HEK293 (cell line): ENCODE measurements around the gene HOXC10.

Source experiments
- IKZF3 ChIP-seq: fragments of 450-650 bp; IDR thresholded peaks from 2 replicates; pipeline ENCODE4 v1.5.0; 2018; ENCODE audit warnings: missing biosample characterization, mild to moderate bottlenecking, missing genetic modification characterization, moderate library complexity
- OSR2 ChIP-seq: fragments of 450-650 bp; formaldehyde crosslinking; IDR thresholded peaks from 2 replicates; pipeline ENCODE4 v1.5.1; 2016; ENCODE audit warnings: missing biosample characterization, missing genetic modification characterization
- OVOL3 ChIP-seq: fragments of 450-650 bp; formaldehyde crosslinking; IDR thresholded peaks from 2 replicates; pipeline ENCODE4 v1.5.1; 2016; ENCODE audit warnings: missing biosample characterization, missing genetic modification characterization
- SCRT1 ChIP-seq: fragments of 450-650 bp; formaldehyde crosslinking; IDR thresholded peaks from 2 replicates; pipeline ENCODE4 v1.5.1; 2016; ENCODE audit warnings: missing biosample characterization, missing genetic modification characterization, borderline replicate concordance
- ZBTB20 ChIP-seq: fragments of 450-650 bp; formaldehyde crosslinking; IDR thresholded peaks from 2 replicates; pipeline ENCODE4 v1.5.1; 2016; ENCODE audit warnings: missing biosample characterization, missing genetic modification characterization
- ZBTB49 ChIP-seq: fragments of 450-650 bp; formaldehyde crosslinking; IDR thresholded peaks from 2 replicates; pipeline ENCODE4 v1.5.1; 2016; ENCODE audit warnings: missing biosample characterization, missing genetic modification characterization, low read depth
- ZBTB7A ChIP-seq: fragments of 450-650 bp; formaldehyde crosslinking; IDR thresholded peaks from 2 replicates; pipeline ENCODE4 v1.5.1; 2016; ENCODE audit warnings: low read depth, missing biosample characterization, missing genetic modification characterization
- ZFP37 ChIP-seq: fragments of 450-650 bp; formaldehyde crosslinking; IDR thresholded peaks from 2 replicates; pipeline ENCODE4 v1.5.1; 2016; ENCODE audit warnings: missing biosample characterization, missing genetic modification characterization
- ZNF10 ChIP-seq: fragments of 450-650 bp; formaldehyde crosslinking; IDR thresholded peaks from 2 replicates; pipeline ENCODE4 v1.5.1; 2017; ENCODE audit warnings: missing biosample characterization, missing genetic modification characterization
- ZNF146 ChIP-seq: fragments of 450-650 bp; formaldehyde crosslinking; IDR thresholded peaks from 2 replicates; pipeline ENCODE4 v1.5.1; 2016; ENCODE audit warnings: missing biosample characterization, missing genetic modification characterization
- ZNF2 ChIP-seq: fragments of 450-650 bp; formaldehyde crosslinking; IDR thresholded peaks from 2 replicates; pipeline ENCODE4 v1.5.1; 2016; ENCODE audit warnings: missing biosample characterization, missing genetic modification characterization
- ZNF292 ChIP-seq: fragments of 450-650 bp; formaldehyde crosslinking; IDR thresholded peaks from 2 replicates; pipeline ENCODE4 v1.5.1; 2016; ENCODE audit warnings: low read depth, missing biosample characterization, missing genetic modification characterization, borderline replicate concordance
- ZNF416 ChIP-seq: fragments of 450-650 bp; formaldehyde crosslinking; IDR thresholded peaks from 2 replicates; pipeline ENCODE4 v1.5.1; 2016; ENCODE audit warnings: missing biosample characterization, missing genetic modification characterization
- ZNF423 ChIP-seq: fragments of 450-650 bp; formaldehyde crosslinking; IDR thresholded peaks from 2 replicates; pipeline ENCODE4 v1.5.1; 2016; ENCODE audit warnings: missing biosample characterization, missing genetic modification characterization
- ZNF473 ChIP-seq: fragments of 450-650 bp; formaldehyde crosslinking; IDR thresholded peaks from 2 replicates; pipeline ENCODE4 v1.5.1; 2017; ENCODE audit warnings: missing biosample characterization, missing genetic modification characterization
- ZNF529 ChIP-seq: fragments of 450-650 bp; formaldehyde crosslinking; IDR thresholded peaks from 2 replicates; pipeline ENCODE4 v1.5.1; 2017; ENCODE audit warnings: missing genetic modification characterization, missing biosample characterization; ENCODE audit not compliant: insufficient replicate concordance
- ZNF530 ChIP-seq: fragments of 450-650 bp; formaldehyde crosslinking; IDR thresholded peaks from 2 replicates; pipeline ENCODE4 v1.5.1; 2016; ENCODE audit warnings: low read depth, missing biosample characterization, missing genetic modification characterization
- ZNF555 ChIP-seq: fragments of 450-650 bp; formaldehyde crosslinking; conservative IDR thresholded peaks from 2 replicates; pipeline ENCODE4 v1.5.1; 2017; ENCODE audit warnings: missing biosample characterization, mild to moderate bottlenecking, missing genetic modification characterization, inconsistent platforms
- ZNF558 ChIP-seq: fragments of 450-650 bp; formaldehyde crosslinking; IDR thresholded peaks from 2 replicates; pipeline ENCODE4 v1.5.1; 2016; ENCODE audit warnings: missing biosample characterization, missing genetic modification characterization
- ZNF560 ChIP-seq: fragments of 450-650 bp; formaldehyde crosslinking; IDR thresholded peaks from 2 replicates; pipeline ENCODE4 v1.5.1; 2017; ENCODE audit warnings: missing biosample characterization, missing genetic modification characterization, borderline replicate concordance
- ZNF585B ChIP-seq: fragments of 450-650 bp; formaldehyde crosslinking; IDR thresholded peaks from 2 replicates; pipeline ENCODE4 v1.5.1; 2016; ENCODE audit warnings: missing biosample characterization, missing genetic modification characterization
- ZNF624 ChIP-seq: fragments of 450-650 bp; formaldehyde crosslinking; IDR thresholded peaks from 2 replicates; pipeline ENCODE4 v1.5.1; 2017; ENCODE audit warnings: missing biosample characterization, missing genetic modification characterization
- ZNF747 ChIP-seq: fragments of 450-650 bp; formaldehyde crosslinking; IDR thresholded peaks from 2 replicates; pipeline ENCODE4 v1.5.1; 2016; ENCODE audit warnings: missing biosample characterization, missing genetic modification characterization
- ZNF768 ChIP-seq: fragments of 450-650 bp; formaldehyde crosslinking; IDR thresholded peaks from 2 replicates; pipeline ENCODE4 v1.5.1; 2018; ENCODE audit warnings: missing biosample characterization, mild to moderate bottlenecking, missing genetic modification characterization
- ZNF776 ChIP-seq: fragments of 450-650 bp; formaldehyde crosslinking; IDR thresholded peaks from 2 replicates; pipeline ENCODE4 v1.5.0; 2017; ENCODE audit warnings: missing biosample characterization, missing genetic modification characterization, borderline replicate concordance
- ZNF777 ChIP-seq: fragments of 450-650 bp; formaldehyde crosslinking; IDR thresholded peaks from 2 replicates; pipeline ENCODE4 v1.5.1; 2017; ENCODE audit warnings: missing biosample characterization, missing genetic modification characterization, borderline replicate concordance
- ZNF830 ChIP-seq: fragments of 450-650 bp; IDR thresholded peaks from 2 replicates; pipeline ENCODE4 v1.5.0; 2018; ENCODE audit warnings: missing biosample characterization, missing genetic modification characterization, low read depth, mild to moderate bottlenecking, moderate library complexity
- ZSCAN4 ChIP-seq: fragments of 450-650 bp; formaldehyde crosslinking; IDR thresholded peaks from 2 replicates; pipeline ENCODE4 v1.5.1; 2017; ENCODE audit warnings: missing biosample characterization, missing genetic modification characterization
- TF ChIP-seq, protein P1 (sequence below): fragments of 450-650 bp; formaldehyde crosslinking; conservative IDR thresholded peaks from 2 replicates; pipeline ENCODE4 v1.5.1; 2016; ENCODE audit warnings: low read depth, missing biosample characterization, missing genetic modification characterization
- TF ChIP-seq, protein P2 (sequence below): fragments of 450-650 bp; formaldehyde crosslinking; IDR thresholded peaks from 2 replicates; pipeline ENCODE4 v1.5.1; 2016; ENCODE audit warnings: missing biosample characterization, missing genetic modification characterization

The HOXC10 gene

GRCh38 chr12:54037360-54038283, 52.7 kb downstream of the HOXC10 start (continued):
- TF ChIP-seq ZNF585B (tag by site-specific recombination) (no peak), ZBTB7A (tag by site-specific recombination) (0 out of 2 replicates have a peak, but pooled peaks have one; percentile 58), IKZF3 (tag by site-specific recombination) (peak; percentile 66), ZNF529 (no peak), OVOL3 (tag by site-specific recombination) (peak; percentile 93), ZNF747 (tag by site-specific recombination) (no peak), ZNF146 (tag by site-specific recombination) (no peak), ZNF555 (no peak), ZNF777 (tag by site-specific recombination) (no peak), ZNF473 (no peak), ZNF830 (tag by site-specific recombination) (no peak), ZNF624 (tag by site-specific recombination) (no peak), ZNF560 (tag by site-specific recombination) (no peak), SCRT1 (0 out of 2 replicates have a peak, but pooled peaks have one; percentile 55), ZFP37 (no peak), ZSCAN4 (peak; percentile 8; the same call in 1 of the 2 replicates), ZNF416 (no peak), OSR2 (tag by site-specific recombination) (peak; percentile 82), ZNF776 (tag by site-specific recombination) (no peak), ZBTB49 (tag by site-specific recombination) (no peak), ZNF558 (peak; percentile 56; the same call in 1 of the 2 replicates), ZNF10 (tag by site-specific recombination) (peak; percentile 72; the same call in 1 of the 2 replicates), ZNF423 (no peak; the same call in 1 of the 2 replicates), ZNF530 (tag by site-specific recombination) (no peak), ZBTB20 (tag by site-specific recombination) (no peak), ZNF768 (tag by site-specific recombination) (no peak), ZNF2 (no peak), ZNF292 (no peak)
- TF ChIP-seq, protein P1, sequence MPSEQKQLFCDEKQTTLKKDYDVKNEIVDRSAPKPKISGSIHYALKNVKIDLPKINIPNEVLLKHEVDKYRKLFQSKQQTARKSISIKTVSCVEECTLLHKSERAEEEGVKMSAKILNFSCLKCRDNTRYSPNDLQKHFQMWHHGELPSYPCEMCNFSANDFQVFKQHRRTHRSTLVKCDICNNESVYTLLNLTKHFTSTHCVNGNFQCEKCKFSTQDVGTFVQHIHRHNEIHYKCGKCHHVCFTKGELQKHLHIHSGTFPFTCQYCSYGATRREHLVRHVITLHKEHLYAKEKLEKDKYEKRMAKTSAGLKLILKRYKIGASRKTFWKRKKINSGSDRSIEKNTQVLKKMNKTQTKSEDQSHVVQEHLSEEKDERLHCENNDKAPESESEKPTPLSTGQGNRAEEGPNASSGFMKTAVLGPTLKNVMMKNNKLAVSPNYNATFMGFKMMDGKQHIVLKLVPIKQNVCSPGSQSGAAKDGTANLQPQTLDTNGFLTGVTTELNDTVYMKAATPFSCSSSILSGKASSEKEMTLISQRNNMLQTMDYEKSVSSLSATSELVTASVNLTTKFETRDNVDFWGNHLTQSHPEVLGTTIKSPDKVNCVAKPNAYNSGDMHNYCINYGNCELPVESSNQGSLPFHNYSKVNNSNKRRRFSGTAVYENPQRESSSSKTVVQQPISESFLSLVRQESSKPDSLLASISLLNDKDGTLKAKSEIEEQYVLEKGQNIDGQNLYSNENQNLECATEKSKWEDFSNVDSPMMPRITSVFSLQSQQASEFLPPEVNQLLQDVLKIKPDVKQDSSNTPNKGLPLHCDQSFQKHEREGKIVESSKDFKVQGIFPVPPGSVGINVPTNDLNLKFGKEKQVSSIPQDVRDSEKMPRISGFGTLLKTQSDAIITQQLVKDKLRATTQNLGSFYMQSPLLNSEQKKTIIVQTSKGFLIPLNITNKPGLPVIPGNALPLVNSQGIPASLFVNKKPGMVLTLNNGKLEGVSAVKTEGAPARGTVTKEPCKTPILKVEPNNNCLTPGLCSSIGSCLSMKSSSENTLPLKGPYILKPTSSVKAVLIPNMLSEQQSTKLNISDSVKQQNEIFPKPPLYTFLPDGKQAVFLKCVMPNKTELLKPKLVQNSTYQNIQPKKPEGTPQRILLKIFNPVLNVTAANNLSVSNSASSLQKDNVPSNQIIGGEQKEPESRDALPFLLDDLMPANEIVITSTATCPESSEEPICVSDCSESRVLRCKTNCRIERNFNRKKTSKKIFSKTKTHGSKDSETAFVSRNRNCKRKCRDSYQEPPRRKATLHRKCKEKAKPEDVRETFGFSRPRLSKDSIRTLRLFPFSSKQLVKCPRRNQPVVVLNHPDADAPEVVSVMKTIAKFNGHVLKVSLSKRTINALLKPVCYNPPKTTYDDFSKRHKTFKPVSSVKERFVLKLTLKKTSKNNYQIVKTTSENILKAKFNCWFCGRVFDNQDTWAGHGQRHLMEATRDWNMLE: no peak
- TF ChIP-seq, protein P2, sequence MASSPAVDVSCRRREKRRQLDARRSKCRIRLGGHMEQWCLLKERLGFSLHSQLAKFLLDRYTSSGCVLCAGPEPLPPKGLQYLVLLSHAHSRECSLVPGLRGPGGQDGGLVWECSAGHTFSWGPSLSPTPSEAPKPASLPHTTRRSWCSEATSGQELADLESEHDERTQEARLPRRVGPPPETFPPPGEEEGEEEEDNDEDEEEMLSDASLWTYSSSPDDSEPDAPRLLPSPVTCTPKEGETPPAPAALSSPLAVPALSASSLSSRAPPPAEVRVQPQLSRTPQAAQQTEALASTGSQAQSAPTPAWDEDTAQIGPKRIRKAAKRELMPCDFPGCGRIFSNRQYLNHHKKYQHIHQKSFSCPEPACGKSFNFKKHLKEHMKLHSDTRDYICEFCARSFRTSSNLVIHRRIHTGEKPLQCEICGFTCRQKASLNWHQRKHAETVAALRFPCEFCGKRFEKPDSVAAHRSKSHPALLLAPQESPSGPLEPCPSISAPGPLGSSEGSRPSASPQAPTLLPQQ (tag by site-specific recombination): no peak
